Activated T-helper 17 cell treated with anti-CD3 and anti-CD28 coated beads, Interleukin-2, amount 50 U/mL, for 72 hours (primary cell): ENCODE data around the gene PHF11. TPM values are rescaled to one million over a fixed set of nuclear protein-coding genes. Genes with fewer than 3 reads are reported as not detected.
"Not testable (repeated sequence)": the region's sequence is repeated elsewhere in the genome, so short reads cannot be mapped to it uniquely, and the experiment has no call there.

Experiments used
- ATAC-seq: fragments of 150-1000 bp; cut with Tn5 transposase; replicated peaks from 2 replicates; pipeline ENCODE4 v1.10.0; 2021; ENCODE audit warnings: mild to moderate bottlenecking, moderate library complexity
- H3K27ac Mint-ChIP-seq: one replicate; pipeline ENCODE4 v1.8.0; 2022; ENCODE audit warnings: mixed read lengths
- H3K27me3 Mint-ChIP-seq: one replicate; pipeline ENCODE4 v1.8.0; 2022; ENCODE audit warnings: mixed read lengths
- H3K36me3 Mint-ChIP-seq: one replicate; pipeline ENCODE4 v1.8.0; 2022; ENCODE audit warnings: low read depth, mild to moderate bottlenecking, mixed read lengths
- H3K4me1 Mint-ChIP-seq: one replicate; pipeline ENCODE4 v1.8.0; 2022; ENCODE audit warnings: mixed read lengths
- H3K4me3 Mint-ChIP-seq: one replicate; pipeline ENCODE4 v1.8.0; 2022; ENCODE audit warnings: mild to moderate bottlenecking, mixed read lengths
- H3K9me3 Mint-ChIP-seq: one replicate; pipeline ENCODE4 v1.8.0; 2022; ENCODE audit warnings: mixed read lengths
- total RNA-seq, 2 donors: library from RNA; stranded (reverse); gene quantifications; one replicate each; pipeline ENCODE4 v1.2.3, GENCODE V29; 2022

Gene PHF11
- total RNA-seq, 2 donors from 2014 or later, result 64.5 to 94.8 TPM

- H3K27me3 Mint-ChIP-seq, result no peaks in the 10 kb centered on the region
- no peak overlapping the region for H3K4me3 Mint-ChIP-seq
- H3K9me3 Mint-ChIP-seq, result no peaks in the 10 kb centered on the region
- no peak for ATAC-seq
- H3K27ac Mint-ChIP-seq, result no peak overlapping the region
- peaks cover 2% of the 10 kb centered on the region for H3K4me1 Mint-ChIP-seq
- H3K36me3 Mint-ChIP-seq, result peaks cover 91% of the 10 kb centered on the region
Measured at GRCh38 chr13:49545661-49546060, 49.9 kb downstream of the PHF11 start.

GRCh38 chr13:49546561-49546960, 50.8 kb downstream of the PHF11 start:
- H3K27ac Mint-ChIP-seq, result no peak overlapping the region
- H3K36me3 Mint-ChIP-seq, result peaks cover 91% of the 10 kb centered on the region
- H3K4me1 Mint-ChIP-seq, result no peaks in the 10 kb centered on the region
- no peak overlapping the region for H3K4me3 Mint-ChIP-seq
- H3K27me3 Mint-ChIP-seq, result no peaks in the 10 kb centered on the region
- no peak for ATAC-seq
- no peaks in the 10 kb centered on the region for H3K9me3 Mint-ChIP-seq

- no peak for ATAC-seq
- peaks cover 91% of the 10 kb centered on the region for H3K36me3 Mint-ChIP-seq
Measured at GRCh38 chr13:49549289-49549688, 53.5 kb downstream of the PHF11 start.

GRCh38 chr13:49550942-49551644, 55.3 kb downstream of the PHF11 start:
- H3K27me3 Mint-ChIP-seq, result no peaks in the 10 kb centered on the region
- no peak overlapping the region for H3K27ac Mint-ChIP-seq
- H3K4me3 Mint-ChIP-seq, result no peak overlapping the region
- ATAC-seq, result no peak
- no peaks in the 10 kb centered on the region for H3K4me1 Mint-ChIP-seq
- no peaks in the 10 kb centered on the region for H3K9me3 Mint-ChIP-seq
- H3K36me3 Mint-ChIP-seq, result peaks cover 84% of the 10 kb centered on the region

More at GRCh38 chr13:49549289-49549688, 53.5 kb downstream of the PHF11 start:
- Mint-ChIP-seq H3K9me3 (no peaks in the 10 kb centered on the region), H3K4me1 (no peaks in the 10 kb centered on the region), H3K27ac (no peak overlapping the region), H3K4me3 (no peak overlapping the region), H3K27me3 (no peaks in the 10 kb centered on the region)

GRCh38 chr13:49553888-49554287, 58.1 kb downstream of the PHF11 start:
- peaks cover 79% of the 10 kb centered on the region for H3K36me3 Mint-ChIP-seq
- peak overlapping the region; percentile 44 for H3K27ac Mint-ChIP-seq
- no peak for ATAC-seq
- H3K27me3 Mint-ChIP-seq, result no peaks in the 10 kb centered on the region
- H3K9me3 Mint-ChIP-seq, result no peaks in the 10 kb centered on the region
- no peak overlapping the region for H3K4me3 Mint-ChIP-seq
- no peaks in the 10 kb centered on the region for H3K4me1 Mint-ChIP-seq

- Mint-ChIP-seq H3K27ac (no peak overlapping the region), H3K27me3 (no peaks in the 10 kb centered on the region), H3K4me1 (no peaks in the 10 kb centered on the region), H3K9me3 (no peaks in the 10 kb centered on the region), H3K4me3 (no peak overlapping the region), H3K36me3 (peaks cover 79% of the 10 kb centered on the region)
- ATAC-seq, result no peak
Measured at GRCh38 chr13:49554387-49554786, 58.6 kb downstream of the PHF11 start.

GRCh38 chr13:49559006-49559405, 63.3 kb downstream of the PHF11 start:
- Mint-ChIP-seq H3K4me3 (no peak overlapping the region), H3K9me3 (no peaks in the 10 kb centered on the region), H3K27ac (no peak overlapping the region), H3K36me3 (peaks cover 70% of the 10 kb centered on the region), H3K4me1 (peaks cover 4% of the 10 kb centered on the region), H3K27me3 (no peaks in the 10 kb centered on the region)
- ATAC-seq, result no peak

GRCh38 chr13:49560270-49561061, 64.7 kb downstream of the PHF11 start:
- H3K36me3 Mint-ChIP-seq, result peaks cover 63% of the 10 kb centered on the region
- no peaks in the 10 kb centered on the region for H3K9me3 Mint-ChIP-seq
- no peaks in the 10 kb centered on the region for H3K27me3 Mint-ChIP-seq
- ATAC-seq, result no peak
- no peak overlapping the region for H3K4me3 Mint-ChIP-seq
- peak overlapping the region; percentile 52 for H3K27ac Mint-ChIP-seq
- H3K4me1 Mint-ChIP-seq, result peaks cover 4% of the 10 kb centered on the region

GRCh38 chr13:49561062-49561410, 65.3 kb downstream of the PHF11 start:
- H3K9me3 Mint-ChIP-seq, result no peaks in the 10 kb centered on the region
- peaks cover 66% of the 10 kb centered on the region for H3K36me3 Mint-ChIP-seq
- H3K27me3 Mint-ChIP-seq, result no peaks in the 10 kb centered on the region
- no peak for ATAC-seq
- H3K27ac Mint-ChIP-seq, result peak overlapping the region; percentile 52
- H3K4me3 Mint-ChIP-seq, result no peak overlapping the region
- peaks cover 4% of the 10 kb centered on the region for H3K4me1 Mint-ChIP-seq

- Mint-ChIP-seq H3K4me3 (no peak overlapping the region), H3K4me1 (peaks cover 8% of the 10 kb centered on the region), H3K27me3 (no peaks in the 10 kb centered on the region), H3K27ac (peak overlapping the region; percentile 21), H3K9me3 (no peaks in the 10 kb centered on the region), H3K36me3 (peaks cover 68% of the 10 kb centered on the region)
- no peak for ATAC-seq
Measured at GRCh38 chr13:49563516-49563915, 67.8 kb downstream of the PHF11 start.

GRCh38 chr13:49565461-49565860, 69.7 kb downstream of the PHF11 start:
- not testable (repeated sequence) for H3K4me3 Mint-ChIP-seq, H3K9me3 Mint-ChIP-seq, H3K27ac Mint-ChIP-seq, H3K27me3 Mint-ChIP-seq, ATAC-seq
- Mint-ChIP-seq H3K36me3 (peaks cover 50% of the 10 kb centered on the region), H3K4me1 (peaks cover 16% of the 10 kb centered on the region)

- peaks cover 21% of the 10 kb centered on the region for H3K4me1 Mint-ChIP-seq
- peaks cover 40% of the 10 kb centered on the region for H3K36me3 Mint-ChIP-seq
Measured at GRCh38 chr13:49566461-49566860, 70.7 kb downstream of the PHF11 start.

GRCh38 chr13:49567491-49567890, 71.7 kb downstream of the PHF11 start:
- no peak for ATAC-seq
- Mint-ChIP-seq H3K27ac (peak overlapping the region; percentile 85), H3K27me3 (no peaks in the 10 kb centered on the region), H3K36me3 (peaks cover 31% of the 10 kb centered on the region), H3K9me3 (no peaks in the 10 kb centered on the region), H3K4me1 (peaks cover 22% of the 10 kb centered on the region), H3K4me3 (no peak overlapping the region)

More at GRCh38 chr13:49566461-49566860, 70.7 kb downstream of the PHF11 start:
- Mint-ChIP-seq H3K4me3 (no peak overlapping the region), H3K9me3 (no peaks in the 10 kb centered on the region), H3K27ac (no peak overlapping the region), H3K27me3 (no peaks in the 10 kb centered on the region)
- no peak for ATAC-seq

- H3K27ac Mint-ChIP-seq, result peak overlapping the region; percentile 85
- peaks cover 20% of the 10 kb centered on the region for H3K36me3 Mint-ChIP-seq
Measured at GRCh38 chr13:49569993-49570689, 74.4 kb downstream of the PHF11 start.

More at GRCh38 chr13:49569993-49570689, 74.4 kb downstream of the PHF11 start:
- no peaks in the 10 kb centered on the region for H3K27me3 Mint-ChIP-seq
- no peaks in the 10 kb centered on the region for H3K9me3 Mint-ChIP-seq
- H3K4me1 Mint-ChIP-seq, result peaks cover 22% of the 10 kb centered on the region
- H3K4me3 Mint-ChIP-seq, result peak overlapping the region; percentile 47
- peak; percentile 92 for ATAC-seq
